ENCODE data around the gene PDSS1.
"Not testable (repeated sequence)": the region's sequence is repeated elsewhere in the genome, so short reads cannot be mapped to it uniquely, and the experiment has no call there.

PDSS1 gene

GRCh38 chr10:26681076-26681475, 16.4 kb upstream of the PDSS1 start:
- FAIRE-seq (no peak), DNase-seq (ENCODE audit: insufficient read length, low spot score) (no peak)
- TF ChIP-seq PAX5 (IDR thresholded peaks at IDR 0.05; ENCODE audit: insufficient read depth, low read length, severe bottlenecking) (no peak), POLR2A (IDR thresholded peaks at IDR 0.05; ENCODE audit: low read depth, low read length) (no peak), SPI1 (IDR thresholded peaks at IDR 0.05; ENCODE audit: low read depth, low read length) (no peak), TAF1 (IDR thresholded peaks at IDR 0.05; ENCODE audit: low read depth, low read length) (no peak), POU2F2 (IDR thresholded peaks at IDR 0.05; ENCODE audit: low read depth, low read length) (no peak), POLR2AphosphoS5 (IDR thresholded peaks at IDR 0.05; ENCODE audit: low read depth, low read length) (no peak)

GRCh38 chr10:26681971-26682370, 15.5 kb upstream of the PDSS1 start:
- peak; percentile 92 for FAIRE-seq
- DNase-seq (ENCODE audit: insufficient read length, low spot score) = not testable (repeated sequence)

GRCh38 chr10:26682931-26683330, 14.6 kb upstream of the PDSS1 start:
- no peak for FAIRE-seq
- TF ChIP-seq POU2F2 (IDR thresholded peaks at IDR 0.05; ENCODE audit: low read depth, low read length) (no peak), POLR2A (IDR thresholded peaks at IDR 0.05; ENCODE audit: low read depth, low read length) (no peak), POLR2AphosphoS5 (IDR thresholded peaks at IDR 0.05; ENCODE audit: low read depth, low read length) (no peak), SPI1 (IDR thresholded peaks at IDR 0.05; ENCODE audit: low read depth, low read length) (no peak), TAF1 (IDR thresholded peaks at IDR 0.05; ENCODE audit: low read depth, low read length) (no peak), PAX5 (IDR thresholded peaks at IDR 0.05; ENCODE audit: insufficient read depth, low read length, severe bottlenecking) (no peak)
- DNase-seq (ENCODE audit: insufficient read length, low spot score) = no peak

GRCh38 chr10:26684667-26685264, 12.7 kb upstream of the PDSS1 start:
- FAIRE-seq = peak; percentile 96
- not testable (repeated sequence) for DNase-seq (ENCODE audit: insufficient read length, low spot score)

GRCh38 chr10:26685441-26685840, 12.1 kb upstream of the PDSS1 start:
- no peak for FAIRE-seq
- no peak for TF ChIP-seq PAX5 (IDR thresholded peaks at IDR 0.05; ENCODE audit: insufficient read depth, low read length, severe bottlenecking)
- TF ChIP-seq TAF1 (IDR thresholded peaks at IDR 0.05; ENCODE audit: low read depth, low read length) = no peak
- no peak for TF ChIP-seq POLR2AphosphoS5 (IDR thresholded peaks at IDR 0.05; ENCODE audit: low read depth, low read length)
- TF ChIP-seq SPI1 (IDR thresholded peaks at IDR 0.05; ENCODE audit: low read depth, low read length) = no peak
- no peak for TF ChIP-seq POLR2A (IDR thresholded peaks at IDR 0.05; ENCODE audit: low read depth, low read length)
- TF ChIP-seq POU2F2 (IDR thresholded peaks at IDR 0.05; ENCODE audit: low read depth, low read length) = no peak

GRCh38 chr10:26689399-26689798, 8.1 kb upstream of the PDSS1 start:
- FAIRE-seq = no peak

More at GRCh38 chr10:26685441-26685840, 12.1 kb upstream of the PDSS1 start:
- DNase-seq (ENCODE audit: insufficient read length, low spot score) = no peak

GRCh38 chr10:26690731-26691475, 6.6 kb upstream of the PDSS1 start:
- no peak for FAIRE-seq
- TF ChIP-seq TAF1 (IDR thresholded peaks at IDR 0.05; ENCODE audit: low read depth, low read length) (no peak), SPI1 (IDR thresholded peaks at IDR 0.05; ENCODE audit: low read depth, low read length) (no peak), PAX5 (IDR thresholded peaks at IDR 0.05; ENCODE audit: insufficient read depth, low read length, severe bottlenecking) (no peak), POU2F2 (IDR thresholded peaks at IDR 0.05; ENCODE audit: low read depth, low read length) (no peak), POLR2A (IDR thresholded peaks at IDR 0.05; ENCODE audit: low read depth, low read length) (no peak), POLR2AphosphoS5 (IDR thresholded peaks at IDR 0.05; ENCODE audit: low read depth, low read length) (no peak)
- no peak for DNase-seq (ENCODE audit: insufficient read length, low spot score)

More at GRCh38 chr10:26689399-26689798, 8.1 kb upstream of the PDSS1 start:
- no peak for DNase-seq (ENCODE audit: insufficient read length, low spot score)
- TF ChIP-seq PAX5 (IDR thresholded peaks at IDR 0.05; ENCODE audit: insufficient read depth, low read length, severe bottlenecking) (no peak), SPI1 (IDR thresholded peaks at IDR 0.05; ENCODE audit: low read depth, low read length) (no peak), POU2F2 (IDR thresholded peaks at IDR 0.05; ENCODE audit: low read depth, low read length) (no peak), TAF1 (IDR thresholded peaks at IDR 0.05; ENCODE audit: low read depth, low read length) (no peak), POLR2AphosphoS5 (IDR thresholded peaks at IDR 0.05; ENCODE audit: low read depth, low read length) (no peak), POLR2A (IDR thresholded peaks at IDR 0.05; ENCODE audit: low read depth, low read length) (no peak)

- DNase-seq (ENCODE audit: insufficient read length, low spot score); FAIRE-seq: not testable (repeated sequence)
These were observed 3.0 kb upstream of the PDSS1 start for GRCh38 chr10:26694536-26694935.

- FAIRE-seq (no peak), DNase-seq (ENCODE audit: insufficient read length, low spot score) (no peak)
- no peak for TF ChIP-seq PAX5 (IDR thresholded peaks at IDR 0.05; ENCODE audit: insufficient read depth, low read length, severe bottlenecking)
- no peak for TF ChIP-seq POLR2AphosphoS5 (IDR thresholded peaks at IDR 0.05; ENCODE audit: low read depth, low read length)
- TF ChIP-seq TAF1 (IDR thresholded peaks at IDR 0.05; ENCODE audit: low read depth, low read length) = no peak
- no peak; the same call in 1 of the 2 replicates for TF ChIP-seq POLR2A (IDR thresholded peaks at IDR 0.05; ENCODE audit: low read depth, low read length)
These were observed 727 bp upstream of the PDSS1 start for GRCh38 chr10:26696786-26697162.

GRCh38 chr10:26697922-26698608, 564 bp downstream of the PDSS1 start:
- TF ChIP-seq POLR2AphosphoS5 (IDR thresholded peaks at IDR 0.05; ENCODE audit: low read depth, low read length) (no peak), POLR2A (IDR thresholded peaks at IDR 0.05; ENCODE audit: low read depth, low read length) (no peak), TAF1 (IDR thresholded peaks at IDR 0.05; ENCODE audit: low read depth, low read length) (no peak), POU2F2 (IDR thresholded peaks at IDR 0.05; ENCODE audit: low read depth, low read length) (no peak), PAX5 (IDR thresholded peaks at IDR 0.05; ENCODE audit: insufficient read depth, low read length, severe bottlenecking) (no peak), SPI1 (IDR thresholded peaks at IDR 0.05; ENCODE audit: low read depth, low read length) (no peak)
- no peak for DNase-seq (ENCODE audit: insufficient read length, low spot score)
- no peak for FAIRE-seq

Data from GM12891 (cell line).